Measurements from ENCODE around the gene HSF4. TPM values are rescaled to one million over a fixed set of nuclear protein-coding genes. Genes with fewer than 3 reads are reported as not detected.

HSF4 gene
- total RNA-seq, 3 donors from 2014 or later (not counting 1 experiment from before 2014, with no cell fraction given): 6.9 to 8.3 (median 7.3) TPM

DNA sequence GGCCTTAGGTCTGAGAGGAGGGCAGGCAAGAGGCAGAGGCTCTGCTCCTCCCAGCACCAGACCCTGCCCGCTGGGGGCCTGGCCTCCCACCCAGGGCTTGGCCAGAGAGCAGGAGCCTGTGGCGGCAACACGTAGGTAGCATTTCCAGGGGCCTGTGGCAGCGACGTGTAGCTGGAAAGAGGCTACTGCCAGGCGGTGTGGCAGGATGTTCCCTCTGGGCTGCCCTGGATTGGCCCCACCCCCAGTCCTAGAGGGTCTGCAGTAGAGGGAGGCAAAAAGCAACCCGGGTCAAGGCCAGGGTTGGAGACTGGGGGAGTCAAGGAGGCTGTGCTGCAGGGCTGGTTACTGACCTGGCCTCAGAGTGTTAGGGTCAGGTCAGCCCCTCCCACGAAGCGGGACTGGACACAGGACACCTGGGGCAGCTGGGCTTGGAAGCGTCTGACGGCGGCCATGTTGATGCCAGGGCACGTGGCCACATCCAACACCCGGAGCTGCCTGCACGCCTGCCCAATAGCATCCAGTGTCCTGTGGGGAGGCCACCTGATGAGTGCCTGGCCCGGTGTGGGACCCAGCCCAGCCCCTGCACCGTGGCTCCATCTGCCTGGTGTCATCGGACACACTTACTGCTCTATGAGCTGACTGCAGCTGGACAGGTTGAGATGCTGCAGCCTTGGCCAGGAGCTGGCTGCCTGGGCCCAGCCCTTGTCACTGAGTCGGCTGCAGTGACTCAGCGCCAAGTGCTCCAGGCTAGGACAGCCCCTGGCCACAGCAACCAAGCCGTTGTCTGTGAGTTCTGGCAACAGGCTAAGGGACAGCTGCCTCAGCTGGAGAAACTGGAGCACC lies 42.9 kb downstream of the HSF4 start:
- H3K4me3 Mint-ChIP-seq: no peak overlapping the region
- WGBS (ENCODE audit: insufficient coverage): 95% methylated on average over 21 of the region's 21 CpGs
- H3K27ac ChIP-seq (ENCODE audit: low read length): no peak overlapping the region

DNA sequence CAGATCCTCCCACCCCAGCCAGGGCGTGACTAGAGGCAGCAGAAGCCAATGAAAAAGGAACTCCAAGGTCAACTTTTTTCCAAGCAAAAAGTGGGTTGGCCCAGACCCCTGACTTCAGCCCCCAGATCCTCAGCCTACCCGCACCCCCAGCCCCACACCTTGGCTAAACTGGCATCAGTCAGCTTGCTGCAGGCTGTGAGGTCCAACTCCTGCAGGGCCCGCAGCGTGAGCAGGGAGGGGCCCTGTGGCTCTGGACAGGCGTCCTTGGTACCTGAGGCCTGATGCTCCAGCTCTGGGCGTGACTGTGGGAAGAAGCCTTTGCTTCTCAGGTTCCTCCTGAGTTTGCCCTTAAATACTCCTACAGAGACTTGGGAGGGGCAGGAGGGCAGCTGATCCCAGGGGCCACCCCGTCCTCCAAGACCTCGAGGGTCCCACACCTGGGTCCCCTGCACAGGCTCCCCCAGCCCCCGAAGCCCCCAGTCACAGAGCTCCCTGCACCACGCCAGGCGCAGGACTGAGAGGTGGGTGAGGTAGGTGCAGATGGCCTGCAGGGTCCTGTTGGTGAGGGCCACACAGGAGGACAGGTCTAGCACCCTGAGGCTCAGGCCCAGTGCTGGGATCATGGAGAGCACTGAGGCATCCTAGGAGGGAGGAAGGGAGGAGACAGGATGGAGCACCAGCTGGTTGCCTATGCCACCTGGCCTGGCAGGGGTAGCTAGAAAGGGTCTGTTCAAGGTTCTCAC lies 43.8 kb downstream of the HSF4 start:
- no peaks in the 10 kb centered on the region for H3K27me3 Mint-ChIP-seq (ENCODE audit: low read depth in 2 of 2)

More for the DNA sequence above, 42.9 kb downstream of the HSF4 start:
- ATAC-seq: no peak
- H3K36me3 Mint-ChIP-seq: no peaks in the 10 kb centered on the region
- TF ChIP-seq, protein P1, sequence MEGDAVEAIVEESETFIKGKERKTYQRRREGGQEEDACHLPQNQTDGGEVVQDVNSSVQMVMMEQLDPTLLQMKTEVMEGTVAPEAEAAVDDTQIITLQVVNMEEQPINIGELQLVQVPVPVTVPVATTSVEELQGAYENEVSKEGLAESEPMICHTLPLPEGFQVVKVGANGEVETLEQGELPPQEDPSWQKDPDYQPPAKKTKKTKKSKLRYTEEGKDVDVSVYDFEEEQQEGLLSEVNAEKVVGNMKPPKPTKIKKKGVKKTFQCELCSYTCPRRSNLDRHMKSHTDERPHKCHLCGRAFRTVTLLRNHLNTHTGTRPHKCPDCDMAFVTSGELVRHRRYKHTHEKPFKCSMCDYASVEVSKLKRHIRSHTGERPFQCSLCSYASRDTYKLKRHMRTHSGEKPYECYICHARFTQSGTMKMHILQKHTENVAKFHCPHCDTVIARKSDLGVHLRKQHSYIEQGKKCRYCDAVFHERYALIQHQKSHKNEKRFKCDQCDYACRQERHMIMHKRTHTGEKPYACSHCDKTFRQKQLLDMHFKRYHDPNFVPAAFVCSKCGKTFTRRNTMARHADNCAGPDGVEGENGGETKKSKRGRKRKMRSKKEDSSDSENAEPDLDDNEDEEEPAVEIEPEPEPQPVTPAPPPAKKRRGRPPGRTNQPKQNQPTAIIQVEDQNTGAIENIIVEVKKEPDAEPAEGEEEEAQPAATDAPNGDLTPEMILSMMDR (IDR thresholded peaks at IDR 0.05): no peak
- Histone ChIP-seq H3K4me1 (ENCODE audit: control insufficient read depth, insufficient read depth, low read length) (no peaks in the 10 kb centered on the region), H3K9me3 (ENCODE audit: control insufficient read depth, insufficient read depth, low read length) (no peaks in the 10 kb centered on the region), H3K36me3 (ENCODE audit: control insufficient read depth, insufficient read depth, low read length) (peaks cover 13% of the 10 kb centered on the region), H3K4me3 (ENCODE audit: low read length) (no peak overlapping the region), H3K27me3 (ENCODE audit: control insufficient read depth, insufficient read depth, low read length) (no peaks in the 10 kb centered on the region)
- H3K27ac Mint-ChIP-seq: no peak overlapping the region
- no peaks in the 10 kb centered on the region for H3K9me3 Mint-ChIP-seq
- no peak for DNase-seq
- peaks cover 4 to 15% of the 10 kb centered on the region in 2 donors for H3K4me1 Mint-ChIP-seq
- H3K27me3 Mint-ChIP-seq (ENCODE audit: low read depth in 2 of 2): no peaks in the 10 kb centered on the region
- intact Hi-C loops (cut with micrococcal nuclease): no loop called here

DNA sequence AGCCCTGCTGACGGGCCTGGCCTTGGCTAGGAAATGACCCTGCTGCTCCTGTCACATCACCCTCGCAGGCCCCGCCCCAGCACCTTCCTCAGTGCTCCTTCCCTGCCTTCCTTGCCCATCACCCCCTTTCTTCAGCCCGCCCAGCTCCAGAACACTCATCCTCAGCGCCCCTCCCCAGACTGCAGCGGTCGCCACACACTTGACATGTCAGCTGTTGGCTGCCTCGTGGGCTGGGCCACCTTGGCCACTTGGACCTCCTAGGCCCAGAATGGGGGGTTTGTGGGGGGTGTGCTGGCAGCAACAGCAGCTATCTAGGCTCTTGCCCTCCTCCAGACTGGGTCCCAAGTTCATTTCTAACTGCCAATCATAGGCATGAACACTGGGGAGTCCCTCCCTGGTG lies 45.0 kb downstream of the HSF4 start:
- Mint-ChIP-seq H3K9me3 (no peaks in the 10 kb centered on the region), H3K4me1 (peaks cover 4 to 15% of the 10 kb centered on the region in 2 donors), H3K27me3 (ENCODE audit: low read depth in 2 of 2) (no peaks in the 10 kb centered on the region), H3K4me3 (no peak overlapping the region), H3K36me3 (no peaks in the 10 kb centered on the region), H3K27ac (no peak overlapping the region)
- Histone ChIP-seq H3K27ac (ENCODE audit: low read length) (no peak overlapping the region), H3K4me3 (ENCODE audit: low read length) (no peak overlapping the region), H3K27me3 (ENCODE audit: control insufficient read depth, insufficient read depth, low read length) (no peaks in the 10 kb centered on the region), H3K36me3 (ENCODE audit: control insufficient read depth, insufficient read depth, low read length) (no peaks in the 10 kb centered on the region), H3K9me3 (ENCODE audit: control insufficient read depth, insufficient read depth, low read length) (no peaks in the 10 kb centered on the region), H3K4me1 (ENCODE audit: control insufficient read depth, insufficient read depth, low read length) (no peaks in the 10 kb centered on the region)
- ATAC-seq (no peak), DNase-seq (no peak)
- 95% methylated on average over 8 of the region's 8 CpGs for WGBS (ENCODE audit: insufficient coverage)
- intact Hi-C loops (cut with micrococcal nuclease): no loop called here
- TF ChIP-seq, protein P1 (IDR thresholded peaks at IDR 0.05): no peak

More for the DNA sequence above, 43.8 kb downstream of the HSF4 start:
- WGBS (ENCODE audit: insufficient coverage): 93% methylated on average over 11 of the region's 11 CpGs
- Mint-ChIP-seq H3K4me1 (peaks cover 4 to 15% of the 10 kb centered on the region in 2 donors), H3K36me3 (no peaks in the 10 kb centered on the region), H3K27ac (no peak overlapping the region), H3K9me3 (no peaks in the 10 kb centered on the region), H3K4me3 (no peak overlapping the region)
- peaks cover 5% of the 10 kb centered on the region for H3K36me3 ChIP-seq (ENCODE audit: control insufficient read depth, insufficient read depth, low read length)
- DNase-seq (no peak), ATAC-seq (no peak)
- H3K27me3 ChIP-seq (ENCODE audit: control insufficient read depth, insufficient read depth, low read length): no peaks in the 10 kb centered on the region
- H3K4me1 ChIP-seq (ENCODE audit: control insufficient read depth, insufficient read depth, low read length): no peaks in the 10 kb centered on the region
- TF ChIP-seq, protein P1 (IDR thresholded peaks at IDR 0.05): no peak
- no peaks in the 10 kb centered on the region for H3K9me3 ChIP-seq (ENCODE audit: control insufficient read depth, insufficient read depth, low read length)
- intact Hi-C loops (cut with micrococcal nuclease): no loop called here
- H3K27ac ChIP-seq (ENCODE audit: low read length): no peak overlapping the region
- no peak overlapping the region for H3K4me3 ChIP-seq (ENCODE audit: low read length)

Data from natural killer cell (primary cell).